ENCODE data around the gene ITGB3BP. TPM values are rescaled to one million over a fixed set of nuclear protein-coding genes. Genes with fewer than 3 reads are reported as not detected.

Gene ITGB3BP
- polyA plus RNA-seq, 2 of the 4 experiments (the other 2 are of a cell fraction), result 31.6 to 45.8 TPM

DNA sequence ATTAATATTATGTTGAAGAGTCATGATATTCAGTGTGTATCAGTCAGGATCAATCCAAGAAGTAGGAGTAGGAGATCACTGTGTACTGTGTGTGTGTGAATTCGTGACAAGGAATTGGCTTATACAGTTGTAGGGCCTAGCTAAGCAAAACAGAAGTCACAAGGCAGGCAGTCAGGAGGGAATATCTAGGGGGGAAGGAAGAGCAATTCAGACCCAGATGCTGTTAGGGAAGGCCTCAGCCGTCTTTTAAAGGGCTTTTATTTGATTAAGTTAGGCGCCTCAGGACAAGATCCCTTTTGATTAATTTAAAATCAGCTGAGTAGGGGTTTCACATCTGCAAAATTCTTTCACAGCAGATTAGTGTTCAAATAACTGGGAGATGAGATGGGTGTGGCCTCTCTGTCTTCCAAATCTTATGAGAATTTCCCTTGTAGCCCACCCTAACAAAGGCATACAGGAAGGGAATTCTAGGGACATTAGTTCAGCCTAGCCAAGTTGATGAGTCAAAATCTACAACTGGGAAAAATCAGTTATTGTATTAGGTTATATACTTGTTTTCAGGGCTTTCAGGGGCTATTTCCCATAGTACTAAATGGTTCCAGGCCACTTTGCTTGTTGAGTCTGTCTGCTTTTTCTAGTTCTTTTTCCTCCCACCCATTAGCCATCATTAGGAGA, 108.2 kb downstream of the ITGB3BP start:
- no peaks in the 10 kb centered on the region for H3K9me3 ChIP-seq
- TF ChIP-seq RFX5 (IDR thresholded peaks at IDR 0.05), result no peak
- TF ChIP-seq HOXA7 (CRISPR knock-in tag; IDR thresholded peaks at IDR 0.05), result no peak
- no peak for TF ChIP-seq ESRRA (IDR thresholded peaks at IDR 0.05; ENCODE audit: borderline replicate concordance, low read length)
- no peak for TF ChIP-seq POLR2AphosphoS2 (conservative IDR thresholded peaks at IDR 0.05; ENCODE audit: low read length)
- no peak for TF ChIP-seq BCL3 (IDR thresholded peaks at IDR 0.05)
- no peak for TF ChIP-seq TFCP2L1 (CRISPR knock-in tag; IDR thresholded peaks at IDR 0.05)
- no peak for TF ChIP-seq RCOR1 (IDR thresholded peaks at IDR 0.05; ENCODE audit: low read depth, low read length)
- no peak for TF ChIP-seq SMC3 (IDR thresholded peaks at IDR 0.05)
- no peak for TF ChIP-seq GATA3 (IDR thresholded peaks at IDR 0.05; ENCODE audit: borderline replicate concordance)
- TF ChIP-seq, protein P1, sequence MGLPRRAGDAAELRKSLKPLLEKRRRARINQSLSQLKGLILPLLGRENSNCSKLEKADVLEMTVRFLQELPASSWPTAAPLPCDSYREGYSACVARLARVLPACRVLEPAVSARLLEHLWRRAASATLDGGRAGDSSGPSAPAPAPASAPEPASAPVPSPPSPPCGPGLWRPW (IDR thresholded peaks at IDR 0.05), result no peak
- TF ChIP-seq EHMT2 (IDR thresholded peaks at IDR 0.05; ENCODE audit: low read depth), result no peak
- no peak for TF ChIP-seq EP300 (IDR thresholded peaks at IDR 0.05)
- no peak for TF ChIP-seq RARB (CRISPR knock-in tag; IDR thresholded peaks at IDR 0.05)
- no peak for TF ChIP-seq TP53 (CRISPR knock-in tag; IDR thresholded peaks at IDR 0.05)
- no peak for TF ChIP-seq ZC3H11A (IDR thresholded peaks at IDR 0.05)
- no peak for TF ChIP-seq CHD2 (IDR thresholded peaks at IDR 0.05; ENCODE audit: low read length, partially characterized antibody)
- TF ChIP-seq FOSL2 (IDR thresholded peaks at IDR 0.05), result no peak
- TF ChIP-seq FOSL2 (CRISPR knock-in tag; IDR thresholded peaks at IDR 0.05), result no peak
- TF ChIP-seq, protein P2, sequence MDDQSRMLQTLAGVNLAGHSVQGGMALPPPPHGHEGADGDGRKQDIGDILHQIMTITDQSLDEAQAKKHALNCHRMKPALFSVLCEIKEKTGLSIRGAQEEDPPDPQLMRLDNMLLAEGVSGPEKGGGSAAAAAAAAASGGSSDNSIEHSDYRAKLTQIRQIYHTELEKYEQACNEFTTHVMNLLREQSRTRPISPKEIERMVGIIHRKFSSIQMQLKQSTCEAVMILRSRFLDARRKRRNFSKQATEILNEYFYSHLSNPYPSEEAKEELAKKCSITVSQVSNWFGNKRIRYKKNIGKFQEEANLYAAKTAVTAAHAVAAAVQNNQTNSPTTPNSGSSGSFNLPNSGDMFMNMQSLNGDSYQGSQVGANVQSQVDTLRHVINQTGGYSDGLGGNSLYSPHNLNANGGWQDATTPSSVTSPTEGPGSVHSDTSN (IDR thresholded peaks at IDR 0.05), result no peak
- 93% methylated on average over 3 of the region's 3 CpGs for WGBS (ENCODE audit: missing lambda C conversion rate)
- CTCF ChIA-PET, result interaction anchor here (0.9 kb wide), 1 partner anchor 27 kb away, joined by 3 read pairs; no protein-coding TSS in a partner anchor
- no peak overlapping the region for H3K4me2 ChIP-seq
- no peak overlapping the region for H3K4me3 ChIP-seq
- POLR2A ChIA-PET, result no interaction called here
- H3K4me1 ChIP-seq, result no peaks in the 10 kb centered on the region
- no peak overlapping the region for H3K27ac ChIP-seq
- DNase-seq (ENCODE audit: low read depth in 1 of 2, low spot score in 1 of 2), result no peak
- FAIRE-seq, result no peak
- no peak for ATAC-seq

GRCh38 chr1:63413394-63413793, 109.6 kb downstream of the ITGB3BP start:
- no peak overlapping the region for H3K4me2 ChIP-seq
- H3K4me1 ChIP-seq, result no peaks in the 10 kb centered on the region
- TF ChIP-seq RARB (CRISPR knock-in tag; IDR thresholded peaks at IDR 0.05) (no peak), FOSB (CRISPR knock-in tag; IDR thresholded peaks at IDR 0.05) (no peak), EHF (CRISPR knock-in tag; IDR thresholded peaks at IDR 0.05) (no peak)
- DNase-seq (ENCODE audit: low read depth in 1 of 2, low spot score in 1 of 2) (no peak), ATAC-seq (no peak), FAIRE-seq (no peak)
- H3K4me3 ChIP-seq, result no peak overlapping the region
- H3K27ac ChIP-seq, result no peak overlapping the region
- POLR2A ChIA-PET, result no interaction called here
- no peaks in the 10 kb centered on the region for H3K9me3 ChIP-seq
- 78% methylated on average over 1 of the region's 1 CpG for WGBS (ENCODE audit: missing lambda C conversion rate)
- CTCF ChIA-PET, result interaction anchor here (0.7 kb wide), 1 partner anchor 42 kb away, joined by 3 read pairs; no protein-coding TSS in a partner anchor

DNA sequence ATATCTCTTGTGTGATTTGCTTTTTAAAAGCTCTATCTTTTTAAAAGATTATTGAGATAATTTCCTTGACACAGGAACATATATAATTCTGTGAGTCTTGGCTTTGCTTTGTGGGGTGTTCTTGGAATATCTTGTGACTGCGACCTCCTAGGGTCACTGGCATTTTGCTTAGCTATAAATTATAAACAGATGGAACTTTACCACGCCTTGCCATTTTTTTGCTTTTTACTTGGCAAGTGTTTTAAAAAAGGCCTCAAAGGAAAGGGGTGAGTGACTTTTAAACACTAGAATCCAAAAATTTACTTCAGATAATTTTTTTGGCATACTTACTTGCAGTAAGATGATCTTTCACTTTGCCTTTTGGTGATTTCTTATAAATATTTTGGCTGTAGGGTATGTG, 112.0 kb downstream of the ITGB3BP start:
- peaks cover 6% of the 10 kb centered on the region; the same call in 1 of the 3 replicates for H3K4me1 ChIP-seq
- TF ChIP-seq ZSCAN20 (CRISPR knock-in tag; IDR thresholded peaks at IDR 0.05) (no peak), HDAC2 (IDR thresholded peaks at IDR 0.05) (no peak), EP300 (IDR thresholded peaks at IDR 0.05) (no peak), CHD4 (IDR thresholded peaks at IDR 0.05; ENCODE audit: borderline replicate concordance) (no peak), MAZ (IDR thresholded peaks at IDR 0.05; ENCODE audit: borderline replicate concordance, low read depth, low read length) (no peak), RNF2 (IDR thresholded peaks at IDR 0.05; ENCODE audit: borderline replicate concordance, low read depth) (no peak)
- TF ChIP-seq, protein P3, sequence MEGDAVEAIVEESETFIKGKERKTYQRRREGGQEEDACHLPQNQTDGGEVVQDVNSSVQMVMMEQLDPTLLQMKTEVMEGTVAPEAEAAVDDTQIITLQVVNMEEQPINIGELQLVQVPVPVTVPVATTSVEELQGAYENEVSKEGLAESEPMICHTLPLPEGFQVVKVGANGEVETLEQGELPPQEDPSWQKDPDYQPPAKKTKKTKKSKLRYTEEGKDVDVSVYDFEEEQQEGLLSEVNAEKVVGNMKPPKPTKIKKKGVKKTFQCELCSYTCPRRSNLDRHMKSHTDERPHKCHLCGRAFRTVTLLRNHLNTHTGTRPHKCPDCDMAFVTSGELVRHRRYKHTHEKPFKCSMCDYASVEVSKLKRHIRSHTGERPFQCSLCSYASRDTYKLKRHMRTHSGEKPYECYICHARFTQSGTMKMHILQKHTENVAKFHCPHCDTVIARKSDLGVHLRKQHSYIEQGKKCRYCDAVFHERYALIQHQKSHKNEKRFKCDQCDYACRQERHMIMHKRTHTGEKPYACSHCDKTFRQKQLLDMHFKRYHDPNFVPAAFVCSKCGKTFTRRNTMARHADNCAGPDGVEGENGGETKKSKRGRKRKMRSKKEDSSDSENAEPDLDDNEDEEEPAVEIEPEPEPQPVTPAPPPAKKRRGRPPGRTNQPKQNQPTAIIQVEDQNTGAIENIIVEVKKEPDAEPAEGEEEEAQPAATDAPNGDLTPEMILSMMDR (IDR thresholded peaks at IDR 0.05), result no peak
- CTCF ChIA-PET, result interaction anchor here (1.6 kb wide), 1 partner anchor 83 kb away, joined by 5 read pairs; no protein-coding TSS in a partner anchor
- 87% methylated on average over 2 of the region's 2 CpGs for WGBS (ENCODE audit: missing lambda C conversion rate)
- FAIRE-seq, result no peak
- no peak for DNase-seq (ENCODE audit: low read depth in 1 of 2, low spot score in 1 of 2)
- ATAC-seq, result no peak
- H3K27ac ChIP-seq, result no peak overlapping the region
- no peak overlapping the region for H3K4me2 ChIP-seq
- no peak overlapping the region for H3K4me3 ChIP-seq
- POLR2A ChIA-PET, result no interaction called here
- H3K9me3 ChIP-seq, result no peaks in the 10 kb centered on the region
